AG09319 (cell line): ENCODE data around the gene SCP2.

Source experiments
- DNase-seq: peaks from one replicate; pipeline ENCODE4 v3.0.0-alpha.2; 2010; ENCODE audit warnings: low read depth; ENCODE audit errors: extremely low read depth
- CTCF ChIP-seq: IDR thresholded peaks from 2 replicates; pipeline ENCODE4 v1.5.1; 2011; ENCODE audit warnings: low read depth, mild to moderate bottlenecking, inconsistent platforms, low read length, moderate library complexity

SCP2 gene

GRCh38 chr1:52900402-52900801, 26.7 kb upstream of the SCP2 start:
- TF ChIP-seq CTCF, result no peak
- DNase-seq, result no peak

- TF ChIP-seq CTCF, result no peak
- DNase-seq, result no peak
Observed at GRCh38 chr1:52901384-52901783, 25.7 kb upstream of the SCP2 start.

DNA sequence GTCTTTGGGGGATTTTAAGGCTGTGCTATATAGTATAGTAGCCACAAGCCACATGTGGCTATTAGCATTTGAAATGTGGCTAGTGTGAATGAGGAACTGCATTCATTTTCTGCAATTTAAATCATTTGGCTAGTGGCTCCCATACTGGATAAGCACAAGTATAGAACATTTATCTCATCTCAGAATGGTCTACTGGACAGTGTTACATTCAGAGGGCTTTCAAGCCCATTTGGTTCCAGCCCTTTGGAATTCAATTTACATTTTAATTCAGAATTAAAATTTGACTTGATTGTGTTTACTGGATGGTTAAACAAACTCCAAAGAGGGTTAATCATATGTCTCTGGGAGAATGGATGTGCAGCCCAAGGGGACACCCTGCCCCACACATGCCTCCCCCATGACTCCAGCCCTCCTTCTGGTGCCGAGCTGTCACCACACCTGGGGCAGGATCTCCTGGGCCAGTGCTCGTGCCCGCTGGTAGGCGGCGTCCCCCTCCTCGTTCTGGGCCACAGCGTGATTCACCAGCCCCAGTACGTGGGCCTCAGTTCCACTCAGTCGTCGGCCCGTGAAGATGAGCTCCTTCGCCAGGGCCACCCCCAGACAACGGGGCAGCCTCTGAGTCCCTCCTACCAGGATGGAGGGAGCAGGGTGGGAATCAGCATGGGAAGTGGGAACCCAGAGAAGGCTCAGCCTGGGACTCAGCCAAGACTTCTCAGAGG, 22.7 kb upstream of the SCP2 start:
- no peak for DNase-seq
- no peak for TF ChIP-seq CTCF

- peak; percentile 37 for TF ChIP-seq CTCF
- DNase-seq, result no peak
Observed at GRCh38 chr1:52904927-52905698, 22.0 kb upstream of the SCP2 start.

GRCh38 chr1:52906135-52906603, 20.9 kb upstream of the SCP2 start:
- no peak for TF ChIP-seq CTCF
- no peak for DNase-seq

- DNase-seq, result no peak
- TF ChIP-seq CTCF, result no peak
Observed at GRCh38 chr1:52907068-52907811, 19.8 kb upstream of the SCP2 start.

GRCh38 chr1:52907812-52908153, 19.3 kb upstream of the SCP2 start:
- no peak for DNase-seq

More at GRCh38 chr1:52907812-52908153, 19.3 kb upstream of the SCP2 start:
- no peak for TF ChIP-seq CTCF
